ENCODE results near the gene TMEM205.
"Not testable (repeated sequence)": the region's sequence is repeated elsewhere in the genome, so short reads cannot be mapped to it uniquely, and the experiment has no call there.

The TMEM205 gene

DNA sequence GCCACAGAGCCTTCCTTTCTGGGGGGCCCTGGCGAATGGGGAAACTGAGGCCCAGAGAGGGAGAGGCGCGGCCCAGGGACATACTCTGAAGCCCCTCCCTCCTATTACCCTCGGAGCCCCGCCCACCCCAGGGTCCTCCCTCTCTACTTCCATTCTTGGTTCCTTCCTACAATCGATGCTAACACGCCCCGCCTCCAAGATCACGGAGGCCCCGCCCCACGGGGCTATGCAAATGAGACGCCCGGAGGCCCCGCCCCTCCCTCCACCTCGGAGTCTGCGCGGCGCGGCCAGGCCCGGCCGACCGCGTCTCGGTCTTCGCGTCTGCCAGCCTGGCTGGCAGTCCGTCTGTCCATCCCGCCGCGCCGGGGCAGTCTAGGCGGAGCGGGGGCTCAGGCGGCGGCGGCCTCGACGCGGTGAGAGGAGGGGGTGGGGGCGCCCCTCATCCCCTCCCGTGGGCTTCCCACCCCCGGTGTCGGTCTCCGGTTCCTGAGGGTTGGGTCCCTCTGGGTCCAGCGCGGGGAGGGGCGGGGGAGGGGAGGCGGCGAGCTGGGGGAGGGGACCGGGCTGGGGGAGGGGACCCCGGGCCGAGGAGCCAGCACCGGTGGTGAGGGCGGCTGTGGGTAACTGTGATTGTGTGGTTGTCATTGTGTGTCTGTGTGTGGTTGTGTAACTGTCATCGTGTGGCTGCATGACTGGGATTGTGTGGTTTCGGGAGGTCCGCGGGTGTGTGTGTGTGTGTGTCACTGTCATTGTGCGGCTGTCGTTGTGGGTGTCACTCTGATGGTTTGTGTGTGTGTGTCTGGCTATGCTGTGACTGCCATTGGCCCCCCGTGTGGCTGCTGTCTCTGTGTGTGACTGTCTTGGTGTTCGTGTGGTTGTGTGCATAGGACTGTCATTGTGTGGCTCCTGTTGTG, 9.3 kb upstream of the TMEM205 start, which contains the start of gene PLPPR2:
TSS of gene PLPPR2 (plus strand) at position 273 of the 914 bp plus-strand sequence. CDS start 2,242 bp downstream, outside the sequence.
- Histone ChIP-seq H3K27ac (ENCODE audit: low read depth, low read length) (no peak within 1 kb of the TSS), H3K36me3 (ENCODE audit: low read length) (no peaks in the 10 kb centered on the region), H3K4me2 (ENCODE audit: low read depth, low read length, poor library complexity, severe bottlenecking) (peak within 1 kb of the TSS; percentile 5), H3K9ac (ENCODE audit: low read length) (no peak within 1 kb of the TSS), H3K79me2 (ENCODE audit: insufficient read depth, low read length) (no peaks in the 10 kb centered on the region), H3K27me3 (ENCODE audit: low read length) (no peaks in the 10 kb centered on the region), H4K20me1 (ENCODE audit: low read depth, low read length) (no peaks in the 10 kb centered on the region; the same call in 1 of the 2 replicates), H3F3A (ENCODE audit: insufficient read depth) (no peaks in the 10 kb centered on the region), H3K4me3 (ENCODE audit: insufficient read depth, low read length, poor library complexity, severe bottlenecking) (no peak within 1 kb of the TSS), H2AFZ (ENCODE audit: low read depth, low read length, severe bottlenecking) (no peak within 1 kb of the TSS), H3K9me3 (ENCODE audit: insufficient read depth, low read length) (no peaks in the 10 kb centered on the region), H3K9me2 (replicated peaks; ENCODE audit: insufficient read depth, low read length) (no peaks in the 10 kb centered on the region)
- TF ChIP-seq, protein P1, sequence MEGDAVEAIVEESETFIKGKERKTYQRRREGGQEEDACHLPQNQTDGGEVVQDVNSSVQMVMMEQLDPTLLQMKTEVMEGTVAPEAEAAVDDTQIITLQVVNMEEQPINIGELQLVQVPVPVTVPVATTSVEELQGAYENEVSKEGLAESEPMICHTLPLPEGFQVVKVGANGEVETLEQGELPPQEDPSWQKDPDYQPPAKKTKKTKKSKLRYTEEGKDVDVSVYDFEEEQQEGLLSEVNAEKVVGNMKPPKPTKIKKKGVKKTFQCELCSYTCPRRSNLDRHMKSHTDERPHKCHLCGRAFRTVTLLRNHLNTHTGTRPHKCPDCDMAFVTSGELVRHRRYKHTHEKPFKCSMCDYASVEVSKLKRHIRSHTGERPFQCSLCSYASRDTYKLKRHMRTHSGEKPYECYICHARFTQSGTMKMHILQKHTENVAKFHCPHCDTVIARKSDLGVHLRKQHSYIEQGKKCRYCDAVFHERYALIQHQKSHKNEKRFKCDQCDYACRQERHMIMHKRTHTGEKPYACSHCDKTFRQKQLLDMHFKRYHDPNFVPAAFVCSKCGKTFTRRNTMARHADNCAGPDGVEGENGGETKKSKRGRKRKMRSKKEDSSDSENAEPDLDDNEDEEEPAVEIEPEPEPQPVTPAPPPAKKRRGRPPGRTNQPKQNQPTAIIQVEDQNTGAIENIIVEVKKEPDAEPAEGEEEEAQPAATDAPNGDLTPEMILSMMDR (IDR thresholded peaks at IDR 0.05; ENCODE audit: insufficient read depth, low read length, poor library complexity, severe bottlenecking), result no peak
- TF ChIP-seq EZH2phosphoT487 (conservative IDR thresholded peaks at IDR 0.05; ENCODE audit: low read length), result no peak

DNA sequence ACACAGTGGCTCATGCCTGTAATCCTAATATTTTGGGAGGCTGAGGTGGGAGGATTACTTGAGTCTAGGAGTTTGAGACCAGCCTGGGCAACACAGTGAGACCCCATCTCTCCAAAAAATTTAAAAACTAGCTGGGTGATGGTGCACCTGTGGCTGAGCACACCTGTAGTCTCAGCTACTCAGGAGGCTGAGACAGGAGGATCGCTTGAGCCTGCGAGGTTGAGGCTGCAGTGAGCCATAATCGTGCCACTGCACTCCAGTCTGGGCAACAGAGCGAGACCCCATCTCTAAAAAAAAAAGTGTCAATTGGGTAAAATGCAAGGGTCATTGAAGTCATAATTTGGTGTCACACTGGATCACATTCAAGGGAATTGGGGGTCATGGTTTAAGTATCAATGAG, 8.0 kb upstream of the TMEM205 start:
- not testable (repeated sequence) for H3K4me2 ChIP-seq (ENCODE audit: low read depth, low read length, poor library complexity, severe bottlenecking)

DNA sequence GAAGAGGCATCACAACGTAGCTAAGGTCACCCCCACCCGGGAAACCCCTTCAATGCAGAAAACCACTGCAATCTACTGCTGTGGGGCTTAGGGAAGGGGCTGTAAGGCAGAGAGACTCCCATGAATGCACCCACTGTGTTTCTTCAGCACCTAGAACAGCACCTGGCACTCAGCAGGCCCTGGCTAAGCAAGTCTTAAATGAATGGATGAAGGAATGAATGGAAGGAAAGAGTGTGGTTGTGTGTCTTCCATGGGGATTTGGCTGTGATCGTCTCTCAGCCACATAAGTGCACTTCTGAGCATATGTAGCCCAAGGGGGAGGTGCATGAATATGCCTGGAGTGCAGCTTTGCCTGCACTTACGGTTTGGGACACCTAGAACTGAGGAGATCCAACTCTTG, 3.1 kb upstream of the TMEM205 start:
- H3K36me3 ChIP-seq (ENCODE audit: low read length), result no peaks in the 10 kb centered on the region
- no peaks in the 10 kb centered on the region for H3K27me3 ChIP-seq (ENCODE audit: low read length)
- no peak overlapping the region for H3K4me3 ChIP-seq (ENCODE audit: insufficient read depth, low read length, poor library complexity, severe bottlenecking)
- H3F3A ChIP-seq (ENCODE audit: insufficient read depth), result peaks cover 4% of the 10 kb centered on the region; the same call in 1 of the 2 replicates
- no peaks in the 10 kb centered on the region for H3K9me2 ChIP-seq (replicated peaks; ENCODE audit: insufficient read depth, low read length)
- H3K27ac ChIP-seq (ENCODE audit: low read depth, low read length), result no peak overlapping the region
- no peak for TF ChIP-seq EZH2phosphoT487 (conservative IDR thresholded peaks at IDR 0.05; ENCODE audit: low read length)
- TF ChIP-seq, protein P1 (IDR thresholded peaks at IDR 0.05; ENCODE audit: insufficient read depth, low read length, poor library complexity, severe bottlenecking), result no peak
- H3K9ac ChIP-seq (ENCODE audit: low read length), result no peak overlapping the region
- H3K9me3 ChIP-seq (ENCODE audit: insufficient read depth, low read length), result no peaks in the 10 kb centered on the region; the same call in 1 of the 2 replicates
- no peak overlapping the region for H3K4me2 ChIP-seq (ENCODE audit: low read depth, low read length, poor library complexity, severe bottlenecking)
- H4K20me1 ChIP-seq (ENCODE audit: low read depth, low read length), result no peaks in the 10 kb centered on the region
- H2AFZ ChIP-seq (ENCODE audit: low read depth, low read length, severe bottlenecking), result no peak overlapping the region
- no peaks in the 10 kb centered on the region for H3K79me2 ChIP-seq (ENCODE audit: insufficient read depth, low read length)

More for the DNA sequence above, 8.0 kb upstream of the TMEM205 start:
- not testable (repeated sequence) for H3K9me2 ChIP-seq (replicated peaks; ENCODE audit: insufficient read depth, low read length); H4K20me1 ChIP-seq (ENCODE audit: low read depth, low read length); H3K27ac ChIP-seq (ENCODE audit: low read depth, low read length); H3K9me3 ChIP-seq (ENCODE audit: insufficient read depth, low read length); H3K79me2 ChIP-seq (ENCODE audit: insufficient read depth, low read length); H3F3A ChIP-seq (ENCODE audit: insufficient read depth); H2AFZ ChIP-seq (ENCODE audit: low read depth, low read length, severe bottlenecking); H3K36me3 ChIP-seq (ENCODE audit: low read length); H3K4me3 ChIP-seq (ENCODE audit: insufficient read depth, low read length, poor library complexity, severe bottlenecking); H3K9ac ChIP-seq (ENCODE audit: low read length); H3K27me3 ChIP-seq (ENCODE audit: low read length)

DNA sequence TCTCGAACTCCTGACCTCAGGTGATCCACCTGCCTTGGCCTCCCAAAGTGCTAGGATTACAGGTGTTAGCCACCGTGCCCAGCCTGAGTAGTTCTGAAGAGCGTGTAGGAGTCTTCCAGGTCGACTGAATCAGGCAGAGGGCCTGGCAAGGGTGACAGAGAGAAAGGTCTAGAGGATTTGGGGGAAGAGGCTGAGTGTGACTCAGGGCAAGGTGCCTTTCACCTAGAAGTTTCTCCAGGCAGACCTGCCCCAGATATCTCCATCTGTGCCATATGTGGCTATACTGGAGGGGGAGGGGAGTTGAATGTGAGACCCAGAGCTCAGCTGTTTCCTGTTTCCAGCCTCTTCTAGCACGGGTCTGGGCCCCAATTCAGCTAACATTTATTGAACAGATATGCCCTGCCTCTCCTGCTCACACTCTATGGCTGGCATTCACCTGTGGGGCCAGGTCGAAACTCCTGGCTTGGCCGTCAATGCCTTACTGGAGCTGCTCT, 1.5 kb upstream of the TMEM205 start:
- no peak for TF ChIP-seq EZH2phosphoT487 (conservative IDR thresholded peaks at IDR 0.05; ENCODE audit: low read length)
- TF ChIP-seq, protein P1 (IDR thresholded peaks at IDR 0.05; ENCODE audit: insufficient read depth, low read length, poor library complexity, severe bottlenecking), result no peak
- H2AFZ ChIP-seq (ENCODE audit: low read depth, low read length, severe bottlenecking), result no peak overlapping the region
- no peak overlapping the region for H3K4me3 ChIP-seq (ENCODE audit: insufficient read depth, low read length, poor library complexity, severe bottlenecking)
- no peaks in the 10 kb centered on the region for H3K27me3 ChIP-seq (ENCODE audit: low read length)
- H3K27ac ChIP-seq (ENCODE audit: low read depth, low read length), result no peak overlapping the region
- no peaks in the 10 kb centered on the region for H4K20me1 ChIP-seq (ENCODE audit: low read depth, low read length)
- no peak overlapping the region for H3K9ac ChIP-seq (ENCODE audit: low read length)
- H3K79me2 ChIP-seq (ENCODE audit: insufficient read depth, low read length), result no peaks in the 10 kb centered on the region
- no peaks in the 10 kb centered on the region for H3K9me2 ChIP-seq (replicated peaks; ENCODE audit: insufficient read depth, low read length)
- no peaks in the 10 kb centered on the region; the same call in 1 of the 2 replicates for H3K9me3 ChIP-seq (ENCODE audit: insufficient read depth, low read length)
- H3K36me3 ChIP-seq (ENCODE audit: low read length), result no peaks in the 10 kb centered on the region
- no peak overlapping the region for H3K4me2 ChIP-seq (ENCODE audit: low read depth, low read length, poor library complexity, severe bottlenecking)
- peaks cover 5% of the 10 kb centered on the region; the same call in 1 of the 2 replicates for H3F3A ChIP-seq (ENCODE audit: insufficient read depth)

Data from SU-DHL-6 (cell line).